A673 (cell line): Measurements from ENCODE around the gene CDC42EP3.

ENCODE experiments used
- CTCF ChIP-seq: fragments of 300-800, 200-600 bp; sonication (generic); conservative IDR thresholded peaks from 2 replicates; pipeline ENCODE4 v1.5.1; 2017; ENCODE audit warnings: low read depth, mild to moderate bottlenecking, antibody characterized with exemption, low read length, moderate library complexity, mixed read lengths
- EZH2 ChIP-seq: fragments of 200-600 bp; sonication (generic); IDR thresholded peaks from 2 replicates; pipeline ENCODE4 v1.6.1; 2017; ENCODE audit warnings: borderline replicate concordance, low read depth, mild to moderate bottlenecking, mixed read lengths, antibody characterized with exemption, low read length; ENCODE audit not compliant: poor library complexity, severe bottlenecking

- TF ChIP-seq CTCF: no peak
- TF ChIP-seq EZH2: no peak
Measured at GRCh38 chr2:37688771-37689468, 17.5 kb upstream of the CDC42EP3 start.
